Activated naive CD8-positive, alpha-beta T cell (primary cell): ENCODE data around the gene PIGC.
A peak's percentile ranks its signal among the peaks of the same experiment; 100 is the strongest.
"Not testable (repeated sequence)": the region's sequence is repeated elsewhere in the genome, so short reads cannot be mapped to it uniquely, and the experiment has no call there.

Source experiments
- H3K27ac Mint-ChIP-seq: one replicate; pipeline ENCODE4 v1.8.0; 2021; ENCODE audit warnings: mixed read lengths
- H3K27me3 Mint-ChIP-seq: one replicate; pipeline ENCODE4 v1.8.0; 2021; ENCODE audit warnings: mixed read lengths
- H3K36me3 Mint-ChIP-seq: one replicate; pipeline ENCODE4 v1.8.0; 2021; ENCODE audit warnings: mixed read lengths
- H3K4me1 Mint-ChIP-seq: one replicate; pipeline ENCODE4 v1.8.0; 2021; ENCODE audit warnings: low read depth, mixed read lengths
- H3K4me3 Mint-ChIP-seq: one replicate; pipeline ENCODE4 v1.8.0; 2021; ENCODE audit warnings: mild to moderate bottlenecking, mixed read lengths
- H3K9me3 Mint-ChIP-seq: one replicate; pipeline ENCODE4 v1.8.0; 2021; ENCODE audit warnings: low read depth, mixed read lengths

Gene PIGC

GRCh38 chr1:172453153-172453545, 9.3 kb upstream of the PIGC start:
- Mint-ChIP-seq H3K4me1 (peaks cover 14% of the 10 kb centered on the region), H3K36me3 (no peaks in the 10 kb centered on the region), H3K9me3 (no peaks in the 10 kb centered on the region), H3K27me3 (peaks cover 2% of the 10 kb centered on the region), H3K27ac (no peak overlapping the region), H3K4me3 (no peak overlapping the region)

- peaks cover 2% of the 10 kb centered on the region for H3K27me3 Mint-ChIP-seq
- peaks cover 14% of the 10 kb centered on the region for H3K4me1 Mint-ChIP-seq
- H3K27ac Mint-ChIP-seq, result no peak overlapping the region
- no peak overlapping the region for H3K4me3 Mint-ChIP-seq
- no peaks in the 10 kb centered on the region for H3K36me3 Mint-ChIP-seq
- no peaks in the 10 kb centered on the region for H3K9me3 Mint-ChIP-seq
Measured at GRCh38 chr1:172452536-172453152, 8.8 kb upstream of the PIGC start.

GRCh38 chr1:172451002-172451443, 7.2 kb upstream of the PIGC start:
- Mint-ChIP-seq H3K4me1 (peaks cover 14% of the 10 kb centered on the region), H3K9me3 (no peaks in the 10 kb centered on the region), H3K27ac (no peak overlapping the region), H3K36me3 (no peaks in the 10 kb centered on the region), H3K27me3 (no peaks in the 10 kb centered on the region), H3K4me3 (no peak overlapping the region)

- Mint-ChIP-seq H3K4me1 (peaks cover 14% of the 10 kb centered on the region), H3K4me3 (no peak overlapping the region), H3K27me3 (no peaks in the 10 kb centered on the region), H3K36me3 (no peaks in the 10 kb centered on the region), H3K27ac (no peak overlapping the region), H3K9me3 (no peaks in the 10 kb centered on the region)
Measured at GRCh38 chr1:172450524-172450885, 6.6 kb upstream of the PIGC start.

- no peak overlapping the region for H3K27ac Mint-ChIP-seq
- H3K9me3 Mint-ChIP-seq, result no peaks in the 10 kb centered on the region
- no peak overlapping the region for H3K4me3 Mint-ChIP-seq
- no peaks in the 10 kb centered on the region for H3K27me3 Mint-ChIP-seq
- peaks cover 14% of the 10 kb centered on the region for H3K4me1 Mint-ChIP-seq
- no peaks in the 10 kb centered on the region for H3K36me3 Mint-ChIP-seq
Measured at GRCh38 chr1:172449585-172450523, 6.0 kb upstream of the PIGC start.

GRCh38 chr1:172448995-172449584, 5.2 kb upstream of the PIGC start:
- Mint-ChIP-seq H3K9me3 (no peaks in the 10 kb centered on the region), H3K27me3 (no peaks in the 10 kb centered on the region), H3K4me1 (peaks cover 19% of the 10 kb centered on the region), H3K4me3 (no peak overlapping the region), H3K36me3 (no peaks in the 10 kb centered on the region), H3K27ac (no peak overlapping the region)

GRCh38 chr1:172447641-172448040, 3.8 kb upstream of the PIGC start:
- no peaks in the 10 kb centered on the region for H3K27me3 Mint-ChIP-seq
- no peaks in the 10 kb centered on the region for H3K9me3 Mint-ChIP-seq
- no peaks in the 10 kb centered on the region for H3K36me3 Mint-ChIP-seq

GRCh38 chr1:172446547-172446946, 2.7 kb upstream of the PIGC start:
- H3K9me3 Mint-ChIP-seq, result no peaks in the 10 kb centered on the region
- no peaks in the 10 kb centered on the region for H3K36me3 Mint-ChIP-seq
- H3K4me3 Mint-ChIP-seq, result no peak overlapping the region
- no peak overlapping the region for H3K27ac Mint-ChIP-seq
- H3K4me1 Mint-ChIP-seq, result peaks cover 38% of the 10 kb centered on the region
- no peaks in the 10 kb centered on the region for H3K27me3 Mint-ChIP-seq

More at GRCh38 chr1:172447641-172448040, 3.8 kb upstream of the PIGC start:
- H3K4me1 Mint-ChIP-seq, result peaks cover 27% of the 10 kb centered on the region
- no peak overlapping the region for H3K4me3 Mint-ChIP-seq
- no peak overlapping the region for H3K27ac Mint-ChIP-seq

- H3K27me3 Mint-ChIP-seq, result no peaks in the 10 kb centered on the region
- H3K27ac Mint-ChIP-seq, result peak overlapping the region; percentile 94
- peak overlapping the region; percentile 95 for H3K4me3 Mint-ChIP-seq
- peaks cover 40% of the 10 kb centered on the region for H3K4me1 Mint-ChIP-seq
- H3K9me3 Mint-ChIP-seq, result no peaks in the 10 kb centered on the region
- H3K36me3 Mint-ChIP-seq, result peaks cover 2% of the 10 kb centered on the region
Measured at GRCh38 chr1:172442843-172443565, 865 bp downstream of the PIGC start.

GRCh38 chr1:172442404-172442803, 1.5 kb downstream of the PIGC start:
- Mint-ChIP-seq H3K4me3 (peak overlapping the region; percentile 95), H3K27ac (peak overlapping the region; percentile 94), H3K9me3 (no peaks in the 10 kb centered on the region), H3K27me3 (no peaks in the 10 kb centered on the region), H3K4me1 (peaks cover 40% of the 10 kb centered on the region), H3K36me3 (peaks cover 2% of the 10 kb centered on the region)

GRCh38 chr1:172437183-172437582, 6.7 kb downstream of the PIGC start:
- not testable (repeated sequence) for H3K27ac Mint-ChIP-seq, H3K4me3 Mint-ChIP-seq, H3K36me3 Mint-ChIP-seq, H3K27me3 Mint-ChIP-seq, H3K9me3 Mint-ChIP-seq
- H3K4me1 Mint-ChIP-seq, result peaks cover 39% of the 10 kb centered on the region

GRCh38 chr1:172431721-172432192, 12.1 kb downstream of the PIGC start:
- Mint-ChIP-seq H3K36me3 (peaks cover 3% of the 10 kb centered on the region), H3K9me3 (no peaks in the 10 kb centered on the region), H3K4me1 (peaks cover 43% of the 10 kb centered on the region), H3K27me3 (no peaks in the 10 kb centered on the region), H3K4me3 (peak overlapping the region; percentile 54), H3K27ac (peak overlapping the region; percentile 72)

GRCh38 chr1:172431204-172431603, 12.7 kb downstream of the PIGC start:
- peak overlapping the region; percentile 72 for H3K27ac Mint-ChIP-seq
- peak overlapping the region; percentile 54 for H3K4me3 Mint-ChIP-seq
- H3K9me3 Mint-ChIP-seq, result no peaks in the 10 kb centered on the region
- H3K4me1 Mint-ChIP-seq, result peaks cover 43% of the 10 kb centered on the region
- no peaks in the 10 kb centered on the region for H3K27me3 Mint-ChIP-seq
- H3K36me3 Mint-ChIP-seq, result peaks cover 3% of the 10 kb centered on the region

- no peak overlapping the region for H3K27ac Mint-ChIP-seq
- no peak overlapping the region for H3K4me3 Mint-ChIP-seq
- H3K27me3 Mint-ChIP-seq, result no peaks in the 10 kb centered on the region
- H3K4me1 Mint-ChIP-seq, result peaks cover 43% of the 10 kb centered on the region
- no peaks in the 10 kb centered on the region for H3K9me3 Mint-ChIP-seq
- peaks cover 3% of the 10 kb centered on the region for H3K36me3 Mint-ChIP-seq
Measured at GRCh38 chr1:172430128-172430454, 13.8 kb downstream of the PIGC start.
